Measurements from ENCODE around the gene ZNF821. TPM values are rescaled to one million over a fixed set of nuclear protein-coding genes. Genes with fewer than 3 reads are reported as not detected.
A peak's percentile ranks its signal among the peaks of the same experiment; 100 is the strongest.

Gene ZNF821
- total and polyA plus RNA-seq, 10 of the 15 experiments (the other 5 are each of a cell fraction or from before 2014, with no cell fraction given): 0.82 to 9.9 (median 6.8) TPM

GRCh38 chr16:71852561-71852960 lies 31.4 kb downstream of the ZNF821 start (continued):
- TF ChIP-seq, protein P1, sequence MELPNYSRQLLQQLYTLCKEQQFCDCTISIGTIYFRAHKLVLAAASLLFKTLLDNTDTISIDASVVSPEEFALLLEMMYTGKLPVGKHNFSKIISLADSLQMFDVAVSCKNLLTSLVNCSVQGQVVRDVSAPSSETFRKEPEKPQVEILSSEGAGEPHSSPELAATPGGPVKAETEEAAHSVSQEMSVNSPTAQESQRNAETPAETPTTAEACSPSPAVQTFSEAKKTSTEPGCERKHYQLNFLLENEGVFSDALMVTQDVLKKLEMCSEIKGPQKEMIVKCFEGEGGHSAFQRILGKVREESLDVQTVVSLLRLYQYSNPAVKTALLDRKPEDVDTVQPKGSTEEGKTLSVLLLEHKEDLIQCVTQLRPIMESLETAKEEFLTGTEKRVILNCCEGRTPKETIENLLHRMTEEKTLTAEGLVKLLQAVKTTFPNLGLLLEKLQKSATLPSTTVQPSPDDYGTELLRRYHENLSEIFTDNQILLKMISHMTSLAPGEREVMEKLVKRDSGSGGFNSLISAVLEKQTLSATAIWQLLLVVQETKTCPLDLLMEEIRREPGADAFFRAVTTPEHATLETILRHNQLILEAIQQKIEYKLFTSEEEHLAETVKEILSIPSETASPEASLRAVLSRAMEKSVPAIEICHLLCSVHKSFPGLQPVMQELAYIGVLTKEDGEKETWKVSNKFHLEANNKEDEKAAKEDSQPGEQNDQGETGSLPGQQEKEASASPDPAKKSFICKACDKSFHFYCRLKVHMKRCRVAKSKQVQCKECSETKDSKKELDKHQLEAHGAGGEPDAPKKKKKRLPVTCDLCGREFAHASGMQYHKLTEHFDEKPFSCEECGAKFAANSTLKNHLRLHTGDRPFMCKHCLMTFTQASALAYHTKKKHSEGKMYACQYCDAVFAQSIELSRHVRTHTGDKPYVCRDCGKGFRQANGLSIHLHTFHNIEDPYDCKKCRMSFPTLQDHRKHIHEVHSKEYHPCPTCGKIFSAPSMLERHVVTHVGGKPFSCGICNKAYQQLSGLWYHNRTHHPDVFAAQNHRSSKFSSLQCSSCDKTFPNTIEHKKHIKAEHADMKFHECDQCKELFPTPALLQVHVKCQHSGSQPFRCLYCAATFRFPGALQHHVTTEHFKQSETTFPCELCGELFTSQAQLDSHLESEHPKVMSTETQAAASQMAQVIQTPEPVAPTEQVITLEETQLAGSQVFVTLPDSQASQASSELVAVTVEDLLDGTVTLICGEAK (IDR thresholded peaks at IDR 0.05; ENCODE audit: borderline replicate concordance): no peak

GRCh38 chr16:71852158-71852557 lies 31.8 kb downstream of the ZNF821 start:
- no peak overlapping the region for H3K4me2 ChIP-seq (ENCODE audit: control insufficient read depth, insufficient read depth)
- no TSS peak for BruUV-seq (replicated peaks)
- in situ Hi-C loops (cut with MboI): no loop called here
- TF ChIP-seq MTA3 (IDR thresholded peaks at IDR 0.05; ENCODE audit: borderline replicate concordance, low read length) (no peak), POLR2A (IDR thresholded peaks at IDR 0.05; ENCODE audit: low read depth, low read length) (0 out of 2 replicates have a peak, but pooled peaks have one; percentile 12), RFX5 (IDR thresholded peaks at IDR 0.05; ENCODE audit: low read depth, low read length) (no peak)
- POLR2A ChIA-PET: interaction anchor here (1.1 to 2.6 kb wide), 4 partner anchors 10 to 44 kb away, joined by 3 to 15 read pairs (median 4); partner anchors contain the start of gene AP1G1
- DNase-seq (ENCODE audit: low read depth, low spot score) (no peak), FAIRE-seq (no peak), ATAC-seq (peak; percentile 8; the same call in 2 of the 3 replicates)
- CTCF ChIA-PET: interaction anchor here (1.0 to 1.1 kb wide), 3 partner anchors 11 to 109 kb away, joined by 3 to 5 read pairs (median 3); no protein-coding TSS in a partner anchor
- peaks cover 39% of the 10 kb centered on the region for H3K79me2 ChIP-seq (ENCODE audit: control insufficient read depth, insufficient read depth, low read length)
- intact Hi-C loops (cut with micrococcal nuclease; ENCODE audit: unreplicated experiment): loop anchor here (2.0 kb wide), 1 partner anchor 43 kb away; the partner anchor contains the start of gene AP1G1
- H3K4me3 ChIP-seq: no peak overlapping the region
- RAD21 ChIA-PET (ENCODE audit: unreplicated experiment): interaction anchor here (1.0 to 2.7 kb wide), 6 partner anchors 9 to 57 kb away, joined by 3 to 12 read pairs (median 6); partner anchors contain the start of gene AP1G1
- SMC1A ChIA-PET (ENCODE audit: uncharacterized antibody, unreplicated experiment): interaction anchor here (1.0 to 1.9 kb wide), 5 partner anchors 21 to 45 kb away, joined by 3 to 7 read pairs (median 4); no protein-coding TSS in a partner anchor
- peaks cover 23 to 28% of the 10 kb centered on the region in 2 experiments for H3K36me3 ChIP-seq (ENCODE audit: control insufficient read depth in 2 of 2, insufficient read depth in 2 of 2, low read length in 1 of 2)
- H3K9me3 ChIP-seq (replicated peaks; ENCODE audit: control insufficient read depth, insufficient read depth, low read length): no peaks in the 10 kb centered on the region
- WGBS (ENCODE audit: insufficient coverage, insufficient replicate concordance, low lambda C conversion rate, missing lambda C conversion rate): 41% methylated on average over 3 of the region's 3 CpGs
- H3K9ac ChIP-seq (ENCODE audit: control insufficient read depth, insufficient read depth, low read length): no peak overlapping the region
- H2AFZ ChIP-seq (ENCODE audit: control insufficient read depth, low read depth, low read length): no peak overlapping the region
- H3K27ac ChIP-seq (ENCODE audit: control insufficient read depth, insufficient read depth): no peak overlapping the region
- no peaks in the 10 kb centered on the region for H4K20me1 ChIP-seq (ENCODE audit: control insufficient read depth, insufficient read depth)
- H3K4me1 ChIP-seq (ENCODE audit: control insufficient read depth, insufficient read depth, low read length): peaks cover 40% of the 10 kb centered on the region
- H3K27me3 ChIP-seq (replicated peaks in 1 of 2; ENCODE audit: control insufficient read depth in 2 of 2, insufficient read depth in 2 of 2, low read length in 1 of 2): no peaks in the 10 kb centered on the region

Data from GM12878 (cell line).